Adrenal gland (tissue), 12 donors: ENCODE results near the gene ACADM. TPM values are rescaled to one million over a fixed set of nuclear protein-coding genes. Genes with fewer than 3 reads are reported as not detected.

Experiments used
- DNase-seq, 7 donors: peaks; one replicate each; pipeline ENCODE4 v3.0.0-alpha.2; 2019 to 2020
- H3K27ac ChIP-seq, 5 donors: fragments of 200-600 bp; sonication (generic) in 4 of 5; 1 replicate in 3 of 5; 2 replicates in 2 of 5; pipeline versions ENCODE4 v1.5.1 to v1.8.0; 2016 to 2020; ENCODE audit warnings: mild to moderate bottlenecking in 1 of 5
- H3K27me3 ChIP-seq: fragments of 200-600 bp; 2 replicates; pipeline ENCODE4 v1.8.0; 2021
- H3K36me3 ChIP-seq, 2 donors: fragments of 200-600 bp; replicated peaks in 1 of 2; 1 replicate in 1 of 2; 2 replicates in 1 of 2; pipeline versions ENCODE4 v1.5.1 to v1.8.0; 2018 to 2022
- H3K4me1 ChIP-seq, 2 donors: fragments of 200-600 bp; replicated peaks in 1 of 2; 1 replicate in 1 of 2; 2 replicates in 1 of 2; pipeline versions ENCODE4 v1.5.1 to v1.8.0; 2018 to 2021
- H3K4me3 ChIP-seq, 4 donors: fragments of 200-600 bp; sonication (generic) in 3 of 4; one replicate each; pipeline ENCODE4 v1.5.1; 2016 to 2018
- H3K9me3 ChIP-seq, 3 donors: fragments of 200-600 bp; sonication (generic) in 1 of 3; replicated peaks in 1 of 3; 1 replicate in 2 of 3; 2 replicates in 1 of 3; pipeline versions ENCODE4 v1.5.1 to v1.8.0; 2016 to 2021
- POLR2A ChIP-seq, 2 donors: fragments of 450-650 bp; IDR thresholded peaks; one replicate each; pipeline ENCODE4 v1.6.1; 2017; ENCODE audit warnings: antibody characterized with exemption in 2 of 2, mild to moderate bottlenecking in 2 of 2, moderate library complexity in 1 of 2
- WGBS, 4 donors: extraction: QIAGEN DNeasy Blood & Tissue Kit in 2 of 4; methylation state at CpG; one replicate each; pipeline versions ENCODE4 v1.1.5 to v1.1.7; 2013 to 2017; 5-methylcytosine and 5-hydroxymethylcytosine counted together
- intact Hi-C, 2 donors: fragments of 100-400 bp; cut with DNase I; formaldehyde crosslinking; loops; one replicate each; pipeline versions ENCODE4 v1.14.1 to v1.15.0; 2022 to 2023
- polyA plus RNA-seq, 3 donors: library from polyadenylated mRNA; stranded (reverse); fragments of 200-250 nt in 2 of 3; fragments of 350-450 nt in 1 of 3; fragmentation: Illumina TruSeq in 1 of 3; extraction: RNeasy Lipid Tissue Mini Kit (QIAGEN cat#74804) in 1 of 3; gene quantifications; one replicate each; pipeline ENCODE4 v1.2.3, GENCODE V29; 2013 to 2014
- total RNA-seq, 9 donors: library from RNA; depleted of rRNA in 4 of 9; stranded (reverse); fragments of >200 nt in 4 of 9; fragments of 120-200 nt in 1 of 9; fragmentation: NEBNext Ultra II Directional in 1 of 9; extraction: Animal tissue kit (Norgen Biotek cat#: 25700) in 1 of 9; gene quantifications; one replicate each; pipeline versions ENCODE4 v1.1.0 to v1.2.4, GENCODE V29; 2013 to 2023
- TF ChIP-seq, protein P1 (sequence below), 6 experiments: fragments of 450-650 bp in 4 of 6; fragments of 200-600 bp in 2 of 6; sonication (generic) in 1 of 6; IDR thresholded peaks; 1 replicate in 5 of 6; 2 replicates in 1 of 6; pipeline versions ENCODE4 v1.5.1 to v1.8.0; 2016 to 2021; ENCODE audit warnings: antibody characterized with exemption in 6 of 6, mild to moderate bottlenecking in 2 of 6, moderate library complexity in 1 of 6
- donor health status: healthy with polysubstance abuse.
- donor health status: Bipolar disorder and iron deficiency.
- donor health status: DM: yes; HTN: yes; CAD: no.
- donor health status: DM: no; HTN: no; CAD: no.
- donor health status: DM: no; HTN: no; CAD: no.
- donor health status: DM: yes; HTN: yes; CAD: no.

Gene ACADM
- total and polyA plus RNA-seq, 12 donors = 23.1 to 208 (median 101) TPM

GRCh38 chr1:75725266-75725665, 757 bp downstream of the ACADM start:
- intact Hi-C loops = no loop called here
- Histone ChIP-seq H3K4me1 (peaks cover 18 to 19% of the 10 kb centered on the region in 2 donors), H3K9me3 (no peaks in the 10 kb centered on the region), H3K27ac (peak overlapping the region in 2 of 5 donors; percentile 90 to 92), H3K36me3 (no peaks in the 10 kb centered on the region), H3K27me3 (no peaks in the 10 kb centered on the region), H3K4me3 (peak overlapping the region in 3 of 4 donors; percentile 32 to 81 (median 80))
- DNase-seq = no peak
- 2 to 8% (median 7%) methylated on average over 1 of the region's 1 CpG for WGBS, 4 donors
- TF ChIP-seq POLR2A (IDR thresholded peaks at IDR 0.05) = no peak
- TF ChIP-seq, protein P1, sequence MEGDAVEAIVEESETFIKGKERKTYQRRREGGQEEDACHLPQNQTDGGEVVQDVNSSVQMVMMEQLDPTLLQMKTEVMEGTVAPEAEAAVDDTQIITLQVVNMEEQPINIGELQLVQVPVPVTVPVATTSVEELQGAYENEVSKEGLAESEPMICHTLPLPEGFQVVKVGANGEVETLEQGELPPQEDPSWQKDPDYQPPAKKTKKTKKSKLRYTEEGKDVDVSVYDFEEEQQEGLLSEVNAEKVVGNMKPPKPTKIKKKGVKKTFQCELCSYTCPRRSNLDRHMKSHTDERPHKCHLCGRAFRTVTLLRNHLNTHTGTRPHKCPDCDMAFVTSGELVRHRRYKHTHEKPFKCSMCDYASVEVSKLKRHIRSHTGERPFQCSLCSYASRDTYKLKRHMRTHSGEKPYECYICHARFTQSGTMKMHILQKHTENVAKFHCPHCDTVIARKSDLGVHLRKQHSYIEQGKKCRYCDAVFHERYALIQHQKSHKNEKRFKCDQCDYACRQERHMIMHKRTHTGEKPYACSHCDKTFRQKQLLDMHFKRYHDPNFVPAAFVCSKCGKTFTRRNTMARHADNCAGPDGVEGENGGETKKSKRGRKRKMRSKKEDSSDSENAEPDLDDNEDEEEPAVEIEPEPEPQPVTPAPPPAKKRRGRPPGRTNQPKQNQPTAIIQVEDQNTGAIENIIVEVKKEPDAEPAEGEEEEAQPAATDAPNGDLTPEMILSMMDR (IDR thresholded peaks at IDR 0.05) = no peak

DNA sequence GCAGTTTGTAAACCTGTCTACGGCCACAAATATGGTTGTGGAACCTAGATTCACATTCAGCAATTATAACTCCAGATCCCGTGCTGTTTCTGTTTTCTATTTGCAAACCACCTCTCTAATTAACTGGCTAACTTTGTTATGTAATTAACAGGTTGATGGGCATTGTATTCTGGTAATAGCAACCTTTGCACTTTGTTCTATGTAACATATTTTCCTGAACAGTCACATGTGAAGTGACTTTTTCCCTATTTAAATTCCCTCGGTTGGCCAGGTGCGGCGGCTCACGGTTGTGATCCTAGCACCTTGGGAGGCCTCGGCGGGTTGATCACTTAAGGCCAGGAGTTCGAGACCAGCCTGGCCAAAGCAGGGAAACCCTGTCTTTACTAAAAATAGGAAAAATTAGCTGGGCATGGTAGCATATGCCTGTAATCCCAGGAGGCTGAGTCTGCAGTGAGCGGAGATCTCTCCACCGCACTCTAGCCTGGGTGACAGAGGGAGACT, 1.4 kb downstream of the ACADM start:
- peak overlapping the region in 2 of 4 donors; percentile 8 to 80 for H3K4me3 ChIP-seq
- intact Hi-C loops = no loop called here
- H3K27me3 ChIP-seq = no peaks in the 10 kb centered on the region
- TF ChIP-seq POLR2A (IDR thresholded peaks at IDR 0.05) = no peak
- TF ChIP-seq, protein P1 (IDR thresholded peaks at IDR 0.05) = no peak
- no peak for DNase-seq
- H3K4me1 ChIP-seq = peaks cover 18 to 19% of the 10 kb centered on the region in 2 donors
- H3K27ac ChIP-seq = peak overlapping the region in 2 of 5 donors; percentile 90 to 92
- no peaks in the 10 kb centered on the region for H3K9me3 ChIP-seq
- 46 to 51% (median 46%) methylated on average over 9 to 11 of the region's 11 CpGs for WGBS, 4 donors
- H3K36me3 ChIP-seq = no peaks in the 10 kb centered on the region

DNA sequence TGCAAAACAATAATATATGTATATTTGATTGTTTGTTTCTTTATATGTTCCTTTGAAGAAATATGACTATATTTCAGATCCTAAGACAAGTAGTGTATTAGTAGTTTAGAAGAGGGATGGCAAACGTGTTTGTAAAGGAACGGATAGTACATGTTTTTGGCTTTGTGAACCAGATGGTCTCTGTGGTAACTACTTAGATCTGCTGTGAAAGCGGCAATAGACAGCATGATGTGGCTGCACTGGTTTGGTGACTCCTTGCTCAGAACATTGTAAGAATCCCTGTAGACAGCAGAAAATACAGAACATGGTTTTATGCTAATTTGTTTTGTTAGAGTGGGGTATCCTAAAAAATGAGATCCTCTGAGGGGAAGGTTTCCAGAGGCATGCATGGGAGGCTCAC, 3.1 kb downstream of the ACADM start:
- Histone ChIP-seq H3K36me3 (no peaks in the 10 kb centered on the region), H3K27me3 (no peaks in the 10 kb centered on the region), H3K4me1 (peaks cover 18 to 19% of the 10 kb centered on the region in 2 donors), H3K27ac (no peak overlapping the region), H3K4me3 (no peak overlapping the region), H3K9me3 (no peaks in the 10 kb centered on the region)
- TF ChIP-seq POLR2A (IDR thresholded peaks at IDR 0.05) = no peak
- TF ChIP-seq, protein P1 (IDR thresholded peaks at IDR 0.05) = no peak
- intact Hi-C loops = no loop called here
- WGBS, 4 donors = 80 to 88% (median 83%) methylated on average over 3 of the region's 3 CpGs
- no peak for DNase-seq

- no peak for DNase-seq
- TF ChIP-seq, protein P1 (IDR thresholded peaks at IDR 0.05) = no peak
- WGBS, 4 donors = 43 to 50% (median 46%) methylated on average over 2 of the region's 2 CpGs
- Histone ChIP-seq H3K4me3 (no peak overlapping the region), H3K27me3 (no peaks in the 10 kb centered on the region), H3K9me3 (no peaks in the 10 kb centered on the region), H3K4me1 (peaks cover 10% of the 10 kb centered on the region in 2 donors), H3K27ac (no peak overlapping the region), H3K36me3 (peaks cover 0 to 20% of the 10 kb centered on the region in 2 donors)
- intact Hi-C loops = no loop called here
Observed at GRCh38 chr1:75730432-75730831, 5.9 kb downstream of the ACADM start.
